ENCODE results near the gene NACC2. TPM values are rescaled to one million over a fixed set of nuclear protein-coding genes. Genes with fewer than 3 reads are reported as not detected.
"Not testable (repeated sequence)": the region's sequence is repeated elsewhere in the genome, so short reads cannot be mapped to it uniquely, and the experiment has no call there.

The NACC2 gene
- total RNA-seq, 1 donor from 2014 or later, result 9.6 TPM

GRCh38 chr9:136104488-136104800 is 9.4 kb upstream of the NACC2 start:
- no peaks in the 10 kb centered on the region for H3K9me3 Mint-ChIP-seq (ENCODE audit: unreplicated experiment)
- H3K4me3 Mint-ChIP-seq (ENCODE audit: unreplicated experiment), result no peak overlapping the region
- H3K4me1 Mint-ChIP-seq (ENCODE audit: unreplicated experiment), result no peaks in the 10 kb centered on the region
- H3K36me3 Mint-ChIP-seq (ENCODE audit: low read depth, unreplicated experiment), result no peaks in the 10 kb centered on the region
- peaks cover 12% of the 10 kb centered on the region for H3K27me3 Mint-ChIP-seq (ENCODE audit: unreplicated experiment)
- DNase-seq (ENCODE audit: low spot score), result no peak
- no peak overlapping the region for H3K27ac Mint-ChIP-seq (ENCODE audit: unreplicated experiment)
- TF ChIP-seq CTCF (IDR thresholded peaks at IDR 0.05; ENCODE audit: unreplicated experiment), result no peak

DNA sequence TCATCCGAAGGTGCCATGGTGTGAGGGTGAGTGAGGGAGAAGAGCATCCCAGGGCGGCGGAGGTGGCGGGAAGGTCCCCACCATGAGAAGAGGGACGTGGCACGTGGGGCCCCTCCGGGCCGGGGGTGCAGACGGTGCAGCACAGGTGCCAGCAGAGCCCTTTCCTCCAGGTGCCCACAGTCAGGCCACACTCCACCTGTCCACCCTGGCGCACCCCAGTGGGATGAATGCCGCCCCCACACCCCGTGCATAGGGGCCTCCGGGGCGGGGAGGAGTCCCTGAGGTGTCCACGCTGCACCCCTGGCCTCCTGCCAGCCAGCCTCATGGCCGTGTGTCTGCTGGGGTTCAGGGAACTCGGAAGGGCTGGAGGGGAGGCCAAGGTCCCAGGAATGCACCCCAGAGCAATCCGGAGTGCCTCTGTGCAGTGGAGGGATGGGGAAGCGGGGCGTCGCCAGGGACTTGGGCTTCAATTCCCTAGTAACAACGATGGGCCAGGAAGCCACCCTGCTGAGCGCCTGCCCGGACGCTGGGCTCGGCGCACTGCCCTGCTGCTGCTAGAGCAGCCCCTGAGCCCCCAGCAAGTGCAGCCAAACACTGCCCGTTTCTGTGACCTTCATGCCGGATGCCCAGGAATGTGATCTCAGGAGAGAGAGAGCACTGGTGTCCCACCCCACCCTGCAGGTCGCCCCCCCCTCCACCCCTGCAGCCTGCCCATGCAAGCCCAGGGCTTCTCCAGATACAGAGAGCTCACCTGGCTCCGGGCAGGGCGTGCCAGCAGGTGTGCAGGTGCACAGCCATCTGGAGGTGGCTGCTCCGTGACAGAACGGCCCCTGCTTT is 8.8 kb upstream of the NACC2 start:
- no peak for DNase-seq (ENCODE audit: low spot score)
- Mint-ChIP-seq H3K27ac (ENCODE audit: unreplicated experiment) (no peak overlapping the region), H3K9me3 (ENCODE audit: unreplicated experiment) (no peaks in the 10 kb centered on the region), H3K27me3 (ENCODE audit: unreplicated experiment) (peaks cover 12% of the 10 kb centered on the region), H3K4me3 (ENCODE audit: unreplicated experiment) (no peak overlapping the region), H3K4me1 (ENCODE audit: unreplicated experiment) (peaks cover 2% of the 10 kb centered on the region), H3K36me3 (ENCODE audit: low read depth, unreplicated experiment) (no peaks in the 10 kb centered on the region)
- TF ChIP-seq CTCF (IDR thresholded peaks at IDR 0.05; ENCODE audit: unreplicated experiment), result no peak

- H3K27ac Mint-ChIP-seq (ENCODE audit: unreplicated experiment); DNase-seq (ENCODE audit: low spot score); H3K4me3 Mint-ChIP-seq (ENCODE audit: unreplicated experiment); H3K27me3 Mint-ChIP-seq (ENCODE audit: unreplicated experiment); H3K4me1 Mint-ChIP-seq (ENCODE audit: unreplicated experiment); H3K9me3 Mint-ChIP-seq (ENCODE audit: unreplicated experiment); H3K36me3 Mint-ChIP-seq (ENCODE audit: low read depth, unreplicated experiment): not testable (repeated sequence)
Measured at GRCh38 chr9:136101615-136102074, 6.6 kb upstream of the NACC2 start.

DNA sequence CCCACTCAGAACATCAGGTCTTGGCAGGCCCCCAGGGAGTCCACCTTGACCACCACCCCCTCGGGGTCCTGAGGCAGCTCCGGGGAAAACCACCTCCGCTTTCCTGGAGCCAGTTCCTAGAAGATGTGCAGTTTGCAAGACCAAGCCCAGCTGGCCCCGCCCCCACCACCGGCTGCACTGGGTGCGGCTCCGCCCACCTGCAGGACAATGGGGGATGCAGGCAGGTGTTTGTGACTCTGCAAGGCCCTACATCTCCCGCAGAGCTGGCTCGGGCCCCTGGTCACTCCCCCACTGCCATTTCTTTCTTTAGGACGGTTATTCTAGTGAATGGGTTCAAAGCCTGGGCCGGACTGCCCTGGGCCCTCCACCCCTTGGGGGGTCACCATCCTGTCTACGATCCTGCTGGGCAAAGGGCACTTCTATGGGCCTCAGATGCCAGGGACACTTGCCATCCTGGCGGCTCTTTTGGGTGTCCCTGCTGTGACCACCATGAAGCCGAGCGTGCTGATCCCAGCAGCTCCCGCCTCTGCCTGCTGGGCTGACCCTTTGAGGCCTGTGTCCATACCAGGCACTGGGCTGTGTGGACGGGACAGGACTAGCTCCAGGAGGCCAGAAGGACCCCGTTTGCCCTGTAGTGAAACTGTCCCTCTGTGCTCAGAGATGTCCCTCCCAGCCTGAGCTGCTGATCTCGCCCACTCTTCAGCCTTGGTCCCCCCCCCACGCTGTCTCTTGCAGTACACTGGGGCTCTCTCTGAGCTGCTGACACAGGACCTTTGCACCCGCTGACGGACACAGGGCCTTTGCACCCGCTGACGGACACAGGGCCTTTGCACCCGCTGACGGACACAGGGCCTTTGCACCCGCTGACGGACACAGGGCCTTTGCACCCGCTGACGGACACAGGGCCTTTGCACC is 5.9 kb upstream of the NACC2 start:
- no peaks in the 10 kb centered on the region for H3K9me3 Mint-ChIP-seq (ENCODE audit: unreplicated experiment)
- no peak overlapping the region for H3K4me3 Mint-ChIP-seq (ENCODE audit: unreplicated experiment)
- no peak for TF ChIP-seq CTCF (IDR thresholded peaks at IDR 0.05; ENCODE audit: unreplicated experiment)
- no peak overlapping the region for H3K27ac Mint-ChIP-seq (ENCODE audit: unreplicated experiment)
- no peak for DNase-seq (ENCODE audit: low spot score)
- H3K36me3 Mint-ChIP-seq (ENCODE audit: low read depth, unreplicated experiment), result no peaks in the 10 kb centered on the region
- peaks cover 4% of the 10 kb centered on the region for H3K27me3 Mint-ChIP-seq (ENCODE audit: unreplicated experiment)
- peaks cover 3% of the 10 kb centered on the region for H3K4me1 Mint-ChIP-seq (ENCODE audit: unreplicated experiment)

- H3K27me3 Mint-ChIP-seq (ENCODE audit: unreplicated experiment), result peaks cover 2% of the 10 kb centered on the region
- H3K4me1 Mint-ChIP-seq (ENCODE audit: unreplicated experiment), result peaks cover 3% of the 10 kb centered on the region
- no peak overlapping the region for H3K27ac Mint-ChIP-seq (ENCODE audit: unreplicated experiment)
- H3K9me3 Mint-ChIP-seq (ENCODE audit: unreplicated experiment), result no peaks in the 10 kb centered on the region
- no peaks in the 10 kb centered on the region for H3K36me3 Mint-ChIP-seq (ENCODE audit: low read depth, unreplicated experiment)
- no peak overlapping the region for H3K4me3 Mint-ChIP-seq (ENCODE audit: unreplicated experiment)
- no peak for DNase-seq (ENCODE audit: low spot score)
- no peak for TF ChIP-seq CTCF (IDR thresholded peaks at IDR 0.05; ENCODE audit: unreplicated experiment)
Measured at GRCh38 chr9:136099542-136099941, 4.5 kb upstream of the NACC2 start.

Data from endothelial cell (in vitro differentiated cells).